HG03575 (cell line): ENCODE measurements around the gene HSPG2.
"Not testable (repeated sequence)": the region's sequence is repeated elsewhere in the genome, so short reads cannot be mapped to it uniquely, and the experiment has no call there.

Experiments
- ATAC-seq: cut with Tn5 transposase; IDR thresholded peaks from one replicate; pipeline ENCODE4 v1.9.1; 2021; ENCODE audit not compliant: unreplicated experiment, insufficient number of reproducible peaks, low FRiP score; ENCODE audit errors: extremely low read depth

Gene HSPG2

DNA sequence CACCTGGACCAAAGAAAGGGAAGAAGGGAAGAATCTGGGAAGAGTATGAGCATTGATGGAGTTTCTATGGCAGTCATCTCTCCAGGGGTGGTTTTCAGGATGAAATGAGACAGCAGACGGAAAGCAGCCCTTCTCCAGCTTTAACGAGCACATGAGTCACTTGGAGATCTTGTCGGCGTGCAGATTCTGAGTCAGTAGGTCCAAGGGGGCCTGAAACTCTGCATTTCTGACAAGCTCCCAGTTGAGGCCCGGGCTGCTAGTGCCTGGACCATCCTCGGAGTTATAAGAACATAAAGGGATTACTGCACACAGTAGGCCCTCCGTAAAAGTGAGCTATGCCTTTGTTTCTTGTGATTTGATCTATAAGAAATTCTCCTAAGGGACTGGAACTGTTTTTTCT lies 17.6 kb downstream of the HSPG2 start:
- no peak for ATAC-seq

DNA sequence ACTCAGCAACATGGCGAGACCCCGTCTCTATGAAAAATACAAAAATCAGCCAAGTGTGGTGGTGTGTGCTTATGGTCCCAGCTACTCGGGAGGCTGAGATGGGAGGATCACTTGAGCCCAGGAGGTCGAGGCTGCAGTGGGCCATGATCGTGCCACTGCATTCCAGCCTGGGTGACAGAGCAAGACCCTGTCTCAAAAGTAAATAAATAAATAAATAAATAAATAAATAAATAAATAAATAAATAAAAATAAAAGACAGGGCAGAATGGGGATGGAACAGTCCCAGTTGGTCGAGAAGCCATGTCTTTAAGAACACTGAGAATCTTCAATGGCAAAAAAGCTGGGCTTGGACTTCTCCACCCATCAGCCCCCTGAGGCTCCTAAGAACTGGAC lies 19.9 kb downstream of the HSPG2 start:
- ATAC-seq: not testable (repeated sequence)

DNA sequence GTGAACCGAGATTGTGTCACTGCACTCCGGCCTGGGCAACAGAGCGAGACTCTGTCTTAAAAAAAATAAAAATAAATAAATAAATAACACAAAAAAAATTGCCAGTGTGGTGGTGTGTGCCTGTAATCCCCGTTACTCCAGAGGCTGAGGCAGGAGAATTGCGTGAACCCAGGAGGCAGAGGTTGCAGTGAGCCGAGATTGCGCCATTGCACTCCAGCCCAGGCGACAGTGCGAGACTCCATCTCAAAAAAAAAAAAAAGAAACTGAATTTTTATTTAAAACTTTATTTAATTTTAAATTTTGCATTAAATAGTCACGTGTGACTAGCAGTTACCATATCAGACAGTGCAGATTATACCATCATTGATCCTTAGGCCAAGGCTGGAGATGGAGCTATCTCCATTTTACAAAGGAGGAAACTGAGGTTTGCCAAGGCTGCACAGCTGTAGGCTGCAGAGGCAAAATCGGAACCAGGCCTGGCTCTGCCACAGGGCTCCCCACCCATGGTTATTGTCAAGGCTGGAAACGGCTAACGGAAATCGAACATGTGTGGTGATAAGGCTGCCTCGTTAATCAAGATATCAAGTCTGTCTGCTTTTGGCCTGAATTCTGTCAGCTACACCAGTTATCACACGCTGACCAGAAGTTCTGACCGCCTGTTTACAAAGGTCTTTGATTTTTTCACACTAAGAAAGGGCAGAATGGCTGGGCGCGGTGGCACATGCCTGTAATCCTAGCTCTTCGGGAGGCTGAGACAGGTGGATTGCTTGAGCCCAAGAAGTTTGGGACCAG lies 20.5 kb downstream of the HSPG2 start:
- ATAC-seq: no peak

DNA sequence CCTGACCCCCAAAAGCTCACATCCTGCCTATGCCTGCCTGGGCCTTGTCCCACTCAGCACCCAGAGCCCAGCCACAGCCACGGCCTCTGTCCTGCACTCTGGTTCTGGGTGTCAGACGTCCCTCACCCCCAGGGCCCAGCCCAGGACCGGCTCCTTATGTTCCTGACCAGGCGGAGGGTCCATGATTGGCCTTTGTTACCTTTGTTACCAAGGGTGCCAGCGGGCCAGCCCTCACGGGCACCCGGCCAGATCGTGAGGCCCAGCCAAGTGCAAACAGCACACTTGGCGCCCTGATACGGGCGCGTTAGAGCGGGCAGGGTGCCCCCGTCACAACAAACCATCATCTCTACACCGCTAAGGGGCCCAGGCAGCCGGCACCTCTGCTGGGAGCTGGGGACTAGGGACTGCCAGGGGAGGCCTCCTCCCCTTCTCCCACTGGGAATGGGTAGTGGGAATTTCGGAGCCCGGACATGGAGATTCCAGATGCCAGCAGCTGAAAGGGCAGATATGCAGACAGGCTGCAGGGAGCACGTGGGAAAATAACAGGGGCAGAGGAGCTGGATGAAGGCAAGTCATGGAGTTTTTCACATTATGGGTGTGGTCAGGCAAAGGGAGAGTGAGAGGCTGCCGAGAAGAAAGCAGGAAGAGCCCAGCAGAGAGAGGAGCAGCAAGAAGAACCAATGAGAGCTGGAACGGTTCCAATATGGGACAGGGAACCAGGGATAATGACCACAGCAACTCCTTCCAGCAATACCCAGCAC lies 22.1 kb downstream of the HSPG2 start:
- no peak for ATAC-seq

DNA sequence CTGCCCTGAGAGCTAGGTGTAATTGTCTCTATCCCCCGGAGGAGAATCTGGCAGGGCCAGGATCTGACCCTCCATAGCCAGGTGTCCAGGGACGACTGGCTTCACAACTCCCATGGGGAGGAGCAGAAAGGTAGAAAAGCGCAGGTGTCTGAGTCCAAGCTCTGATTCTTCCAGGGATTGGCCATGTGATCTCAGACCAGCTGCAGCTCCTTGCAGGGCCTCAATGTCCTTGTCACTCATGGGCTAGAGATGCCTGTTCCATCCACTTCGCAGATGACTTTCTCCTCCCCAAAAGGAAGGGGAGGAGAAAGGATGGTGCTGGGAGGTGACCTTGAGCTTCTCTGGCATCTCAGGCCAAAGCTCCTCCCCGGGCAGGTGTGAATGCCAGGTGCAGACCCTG lies 22.7 kb downstream of the HSPG2 start:
- no peak for ATAC-seq

DNA sequence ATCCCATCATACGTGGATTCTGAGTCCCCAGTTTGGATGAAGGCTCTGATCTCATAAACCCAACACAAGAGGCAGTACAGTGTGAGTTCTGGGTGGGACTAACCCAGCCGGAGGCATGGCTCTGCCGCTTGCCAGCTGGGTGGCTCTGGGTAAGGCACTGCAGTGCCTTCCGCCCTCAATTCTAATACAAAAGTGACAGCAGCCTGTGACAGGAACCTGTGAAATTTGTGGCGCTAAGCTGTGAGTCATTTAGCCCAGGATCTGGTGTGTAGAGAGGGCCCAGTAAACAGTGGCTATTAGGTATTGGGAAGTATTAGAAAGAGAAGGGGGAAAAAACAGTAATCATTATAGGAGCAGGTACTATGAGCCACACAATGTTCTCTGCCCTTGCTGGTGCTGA lies 23.3 kb downstream of the HSPG2 start:
- no peak for ATAC-seq

DNA sequence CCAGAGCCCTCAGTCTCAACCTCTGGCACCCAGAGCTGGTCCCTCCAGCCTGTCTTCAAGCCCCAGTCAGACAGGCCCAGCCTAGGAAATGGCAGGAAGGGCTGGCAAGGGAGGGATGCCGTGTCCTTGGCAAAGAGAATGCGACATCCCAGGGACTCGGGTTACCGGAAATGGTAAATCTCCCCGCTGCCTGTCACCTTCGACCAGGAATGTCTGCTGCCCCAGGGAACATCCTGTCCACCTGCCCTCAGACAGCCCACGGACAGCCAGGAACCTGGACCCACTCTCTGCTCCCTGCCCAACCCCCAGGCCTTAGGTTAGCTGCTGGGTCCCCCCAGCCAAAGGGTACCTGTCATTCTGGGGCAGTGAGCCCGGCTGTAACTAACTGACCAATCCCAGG lies 23.9 kb downstream of the HSPG2 start:
- ATAC-seq: no peak

DNA sequence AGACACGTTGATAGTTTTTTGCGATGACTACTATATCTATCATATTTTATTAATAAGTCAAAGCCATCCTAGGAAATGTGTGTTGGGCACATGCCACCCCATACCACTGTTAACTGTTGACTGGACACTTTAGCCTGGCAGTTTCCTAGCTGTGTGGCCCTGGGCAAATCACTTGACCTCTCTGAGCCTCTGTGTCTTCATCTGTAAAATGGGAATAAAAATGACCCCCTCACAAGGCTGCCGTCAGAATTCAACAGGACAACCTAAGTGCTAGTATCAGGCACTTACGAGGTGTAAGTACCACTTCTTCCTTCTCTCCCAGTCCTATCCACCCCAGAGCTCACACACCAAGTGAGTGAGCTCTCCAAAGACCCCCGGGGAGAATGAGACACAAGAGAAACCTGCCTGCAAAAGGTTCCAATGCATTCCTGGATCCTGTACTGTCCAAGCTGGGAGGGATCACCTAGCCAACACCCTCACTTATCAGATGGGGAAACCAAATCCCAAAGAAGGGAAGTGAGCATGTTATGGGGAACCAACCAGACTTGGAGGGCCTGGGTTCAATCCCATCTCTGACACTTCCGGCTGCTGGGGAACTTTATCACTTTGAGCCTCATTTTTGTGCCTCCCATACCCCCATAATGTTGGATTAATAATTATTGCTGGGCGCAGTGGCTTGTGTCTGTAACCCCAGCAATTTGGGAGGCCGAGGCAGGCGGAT lies 24.9 kb downstream of the HSPG2 start:
- ATAC-seq: no peak

DNA sequence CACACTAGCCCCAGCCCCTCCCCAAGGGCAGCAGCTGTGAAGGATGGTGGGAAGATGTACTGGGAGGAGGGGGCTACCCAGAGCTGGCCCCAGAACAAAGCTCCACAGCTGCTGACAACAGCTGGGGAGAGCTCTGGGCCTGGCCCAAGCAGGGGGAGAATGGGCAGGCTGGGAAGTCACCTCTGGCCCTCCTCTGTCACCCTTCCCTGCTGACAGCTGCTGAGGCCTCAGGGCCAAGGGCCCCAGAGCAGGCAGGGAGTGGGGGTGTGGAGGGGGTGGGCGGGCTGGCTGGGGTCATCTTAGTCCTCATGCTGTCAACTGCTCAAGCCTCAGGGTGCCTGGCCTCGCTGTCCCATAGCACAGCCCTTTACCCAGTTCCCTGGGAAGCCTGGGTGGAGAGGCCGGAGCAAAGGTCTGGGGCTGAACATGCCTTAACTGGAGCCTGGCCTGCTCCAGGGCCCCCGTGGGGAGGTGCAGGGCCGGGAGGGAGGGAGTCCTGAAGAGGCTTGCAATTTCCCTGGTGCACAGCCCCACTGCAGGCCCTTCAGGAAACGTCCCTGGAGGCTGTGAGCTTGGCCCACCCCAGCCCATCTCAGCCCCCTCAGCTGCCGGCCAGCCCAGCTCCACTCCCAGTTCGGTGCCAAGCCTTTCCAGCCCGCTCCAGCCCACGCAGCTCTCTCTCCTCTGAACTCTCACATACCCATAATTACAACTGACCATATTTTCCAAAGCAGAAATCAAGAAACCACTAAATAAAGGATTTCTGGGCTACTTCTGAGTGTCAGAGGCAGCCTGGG lies 25.7 kb downstream of the HSPG2 start:
- no peak for ATAC-seq

DNA sequence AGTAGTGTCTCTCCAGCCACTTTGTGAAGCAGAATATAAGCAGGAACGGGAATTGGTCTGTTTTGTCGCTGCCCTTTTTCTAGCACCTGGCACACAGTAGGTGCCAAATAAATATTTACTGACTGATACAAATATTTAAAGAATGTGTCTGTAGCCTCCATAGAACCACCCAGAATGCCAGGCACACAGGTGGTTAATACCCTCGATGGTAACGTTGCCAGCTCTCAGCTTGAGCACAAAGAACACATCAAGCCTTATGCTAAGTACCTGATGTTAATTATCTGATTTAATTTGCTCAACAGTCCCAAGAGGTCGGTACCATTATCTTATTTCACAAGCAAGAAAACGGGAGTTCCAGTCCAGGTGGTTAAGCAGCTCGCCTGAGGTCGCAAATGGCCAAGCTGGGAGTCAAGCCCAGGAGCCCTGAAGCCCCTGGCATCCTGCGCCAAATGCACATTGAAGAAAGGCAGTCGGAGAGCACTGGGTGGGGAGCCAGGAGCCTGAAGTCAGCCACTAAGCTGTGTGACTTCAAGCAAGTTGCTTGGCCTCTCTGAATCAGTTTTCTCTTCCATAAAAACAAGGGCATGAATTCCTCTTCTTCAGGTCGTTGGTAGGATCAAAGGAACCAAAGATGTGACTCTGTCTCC lies 26.4 kb downstream of the HSPG2 start:
- ATAC-seq: no peak

DNA sequence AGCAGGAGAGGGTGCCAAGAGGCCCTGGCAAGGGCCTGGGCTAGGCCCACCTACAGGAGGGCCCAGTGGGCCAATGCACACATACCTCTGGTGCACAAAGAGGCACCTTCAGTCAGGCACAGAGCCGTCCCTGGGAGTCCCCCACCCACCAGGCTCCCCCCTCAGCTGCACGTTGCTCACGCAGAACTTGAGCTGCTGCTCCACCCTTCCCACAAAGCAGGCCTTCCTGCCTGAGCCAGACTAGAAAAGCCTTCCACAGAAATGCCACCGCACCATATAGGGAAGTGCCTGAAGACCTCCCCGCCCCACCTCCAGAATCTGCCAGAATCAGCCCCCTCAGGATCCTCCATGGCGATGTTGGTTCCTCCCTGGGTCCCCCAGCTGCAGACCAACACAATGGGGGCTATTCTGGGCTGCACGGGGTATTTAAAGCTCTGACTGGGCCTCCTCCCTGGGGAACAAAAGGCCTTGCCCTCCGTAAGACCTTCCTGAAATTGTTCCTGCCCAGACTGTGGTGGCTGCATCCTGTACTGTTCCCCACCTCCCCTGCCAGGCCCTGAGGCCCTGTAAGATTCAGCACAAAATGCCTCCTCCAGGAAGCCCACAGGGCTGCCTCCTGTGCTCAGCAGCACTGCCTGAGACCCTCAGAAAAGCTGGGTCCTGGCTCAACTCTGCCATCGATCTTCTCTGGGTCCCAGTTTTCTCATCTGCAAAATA lies 27.2 kb downstream of the HSPG2 start:
- no peak for ATAC-seq

DNA sequence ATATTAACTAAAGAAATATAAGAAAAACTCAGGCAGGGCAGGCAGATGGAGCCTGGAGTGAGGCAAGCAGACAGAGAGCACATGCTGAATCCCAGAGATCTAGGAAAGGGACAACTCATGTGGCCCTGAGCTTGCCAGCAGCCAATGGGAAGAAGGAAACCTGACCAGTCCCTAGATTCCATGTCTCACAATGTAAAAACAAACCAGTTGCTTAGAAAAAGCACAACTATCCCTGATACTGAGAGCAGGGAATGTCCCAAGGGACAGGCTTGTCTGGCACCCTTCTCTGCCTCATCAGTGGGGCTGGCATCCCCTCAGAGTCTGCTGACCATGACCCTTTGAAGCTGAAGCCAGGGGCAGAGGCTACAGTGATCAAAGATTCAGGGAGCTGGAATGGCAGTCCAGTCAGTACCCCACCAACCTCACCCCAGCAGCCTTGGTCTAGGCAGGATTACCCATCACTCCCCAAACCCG lies 27.8 kb downstream of the HSPG2 start:
- no peak for ATAC-seq

DNA sequence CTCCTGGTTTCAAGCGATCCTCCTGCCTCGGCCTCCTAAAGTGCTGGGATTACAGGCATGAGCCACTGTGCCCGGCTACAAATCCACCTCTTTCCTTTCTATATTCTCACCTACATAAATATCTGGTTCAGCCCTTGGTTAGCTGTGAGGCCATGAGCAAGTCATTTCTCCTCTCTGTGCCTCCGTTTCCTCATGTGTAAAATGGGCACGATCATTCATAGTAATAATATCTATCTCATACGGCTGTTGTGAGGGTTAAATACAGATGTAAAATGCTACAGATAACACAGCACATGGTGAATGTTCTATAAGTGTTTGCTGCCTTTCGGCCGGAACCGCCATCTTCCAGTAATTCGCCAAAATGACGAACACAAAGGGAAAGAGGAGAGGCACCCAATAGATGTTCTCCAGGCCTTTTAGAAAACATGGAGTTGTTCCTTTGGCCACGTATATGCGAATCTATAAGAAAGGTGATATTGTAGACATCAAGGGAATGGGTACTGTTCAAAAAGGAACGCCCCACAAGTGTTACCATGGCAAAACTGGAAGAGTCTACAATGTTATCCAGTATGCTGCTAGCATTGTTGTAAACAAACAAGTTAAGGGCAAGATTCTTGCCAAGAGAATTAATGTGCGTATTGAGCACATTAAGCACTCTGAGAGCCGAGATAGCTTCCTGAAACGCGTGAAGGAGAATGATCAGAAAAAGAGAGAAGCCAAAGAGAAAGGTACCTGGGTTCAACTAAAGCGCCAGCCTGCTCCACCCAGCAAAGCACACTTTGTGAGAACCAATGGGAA lies 29.2 kb downstream of the HSPG2 start:
- ATAC-seq: not testable (repeated sequence)

DNA sequence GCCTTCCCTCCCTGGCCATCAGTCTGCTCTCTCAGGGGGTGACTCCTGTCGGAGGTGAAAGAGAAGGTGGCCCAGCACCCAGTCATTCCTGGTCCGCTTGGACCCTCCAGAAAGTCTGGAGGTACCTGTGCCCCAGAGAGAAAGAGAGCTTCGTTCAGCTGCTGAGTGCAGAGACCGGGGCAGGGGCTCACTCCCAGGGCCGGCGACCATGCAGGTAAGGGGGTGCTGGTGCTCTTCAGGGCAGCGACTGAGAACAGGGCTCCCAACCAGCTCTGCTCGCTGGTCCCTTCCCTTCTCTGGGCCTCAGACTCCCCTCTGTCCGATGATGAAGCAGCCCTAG lies 30.1 kb downstream of the HSPG2 start:
- ATAC-seq: no peak

DNA sequence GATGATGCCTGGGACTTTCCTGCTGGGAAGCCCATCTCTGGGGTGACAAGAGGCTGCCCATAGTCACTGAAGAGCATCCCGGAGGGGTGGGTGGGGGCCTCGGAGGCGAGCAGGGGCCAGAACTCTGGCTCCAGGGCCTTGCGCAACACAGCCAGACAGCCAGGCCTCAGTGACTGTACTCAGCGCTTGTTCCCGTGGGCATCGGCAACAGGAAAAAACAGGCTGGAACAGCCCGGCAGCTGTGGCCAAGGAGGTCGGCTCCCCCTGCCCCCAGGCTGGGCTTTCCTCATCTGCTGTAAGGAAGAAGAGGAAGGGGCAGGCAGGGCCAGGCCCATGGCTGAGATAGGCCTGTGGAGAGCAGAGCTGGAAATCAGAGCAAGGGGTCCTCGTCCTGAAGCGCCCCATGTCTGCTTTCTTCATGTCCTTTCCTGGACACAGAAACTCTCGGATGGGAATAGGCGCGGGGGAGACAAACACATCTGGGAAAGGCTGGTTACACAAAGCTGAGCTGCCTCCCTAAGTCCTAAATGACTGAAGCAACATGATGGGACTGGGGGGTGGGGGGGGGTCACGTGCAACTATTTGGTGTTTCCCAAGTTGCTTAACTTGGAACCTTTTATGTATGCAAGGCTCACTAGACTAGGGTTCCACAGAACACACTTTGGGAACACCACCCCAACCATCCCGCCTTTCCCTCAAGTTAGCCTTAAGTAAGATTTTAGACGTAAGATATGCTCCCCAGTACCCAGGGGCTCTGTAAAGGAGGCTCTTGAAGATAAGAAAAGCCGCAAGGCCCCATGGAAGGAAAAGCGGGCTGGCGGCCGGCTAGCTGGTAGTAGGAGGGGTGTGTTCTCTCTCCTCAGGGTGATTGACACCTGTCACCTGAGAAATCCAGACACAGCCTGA lies 30.7 kb downstream of the HSPG2 start:
- no peak for ATAC-seq

DNA sequence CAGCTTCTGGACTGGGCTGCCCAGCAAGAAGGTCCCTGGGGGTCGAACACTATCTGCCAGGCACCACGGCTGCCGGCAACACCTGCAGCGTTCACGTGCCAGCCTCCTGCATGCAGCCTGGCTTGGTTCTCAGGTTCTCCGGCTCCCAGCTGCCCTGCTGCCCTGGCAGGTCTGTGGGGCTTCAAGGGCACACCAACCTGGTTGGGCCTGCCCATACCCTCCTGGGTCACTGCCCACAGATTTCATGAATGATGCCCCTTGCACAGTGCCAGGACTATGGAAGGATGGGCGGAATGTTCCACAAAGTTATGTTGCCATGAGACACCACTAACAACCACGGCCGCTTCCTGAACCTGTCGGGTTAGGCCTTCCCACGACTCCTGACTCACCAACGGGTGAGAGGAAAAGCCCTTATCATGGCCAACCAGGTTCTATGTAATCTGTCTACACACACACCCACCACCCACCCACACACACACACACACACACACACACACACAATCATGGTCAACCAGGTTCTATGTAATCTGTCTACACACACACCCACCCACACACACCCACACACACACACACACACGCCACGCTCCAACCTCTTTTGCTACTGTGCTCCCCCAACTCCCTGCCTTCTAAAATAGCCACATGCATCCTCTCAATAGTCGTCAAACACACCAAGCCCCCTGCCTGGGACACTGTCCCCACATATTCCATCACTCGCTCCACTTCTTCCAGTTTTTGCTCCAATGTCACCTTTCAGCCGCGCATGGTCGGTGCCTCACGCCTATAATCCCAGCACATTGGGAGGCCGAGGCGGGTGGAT lies 32.2 kb downstream of the HSPG2 start:
- ATAC-seq: no peak
